Caco-2 (cell line): Measurements from ENCODE around the gene CAMK2D. TPM values are rescaled to one million over a fixed set of nuclear protein-coding genes. Genes with fewer than 3 reads are reported as not detected.

Experiments used
- BruUV-seq: library from RNA; stranded (reverse); fragments of 400-500 nt; replicated peaks from 2 replicates; lab custom pipeline; 2021; lab: Mats Ljungman, UMichigan
- CTCF ChIA-PET: fragments of 300-600 bp; sonication (Branson Sonifier 250); formaldehyde crosslinking; loops from one replicate; lab custom pipeline; 2022; ENCODE audit warnings: antibody characterized with exemption; lab: Charles Lee
- POLR2A ChIA-PET: fragments of 300-600 bp; sonication (Branson Sonifier 250); formaldehyde crosslinking; loops from one replicate; lab custom pipeline; 2022; ENCODE audit warnings: antibody characterized with exemption; lab: Charles Lee
- DNase-seq, 2 experiments: peaks; one replicate each; pipeline versions ENCODE4 v3.0.0 to v3.0.0-alpha.2; 2020 to 2022
- H3K27me3 ChIP-seq: replicated peaks from 2 replicates; pipeline ENCODE4 v1.6.0; 2011; ENCODE audit warnings: low read length; ENCODE audit not compliant: control insufficient read depth, insufficient read depth
- H3K36me3 ChIP-seq: 2 replicates; pipeline ENCODE4 v1.5.1; 2011; ENCODE audit warnings: low read length; ENCODE audit not compliant: control insufficient read depth, insufficient read depth
- H3K4me1 ChIP-seq: fragments of 250-450 bp; sonication (Bioruptor Pico); 2 replicates; pipeline ENCODE4 v1.5.1; 2020; ENCODE audit warnings: mild to moderate bottlenecking
- H3K4me3 ChIP-seq: 2 replicates; pipeline ENCODE4 v1.5.1; 2011; ENCODE audit warnings: low read depth, mild to moderate bottlenecking, control low read depth, low read length
- H3K9me3 ChIP-seq: fragments of 250-450 bp; sonication (Bioruptor Pico); 2 replicates; pipeline ENCODE4 v1.5.1; 2020; ENCODE audit warnings: mild to moderate bottlenecking, moderate library complexity
- H3K27ac Mint-ChIP-seq: one replicate; pipeline ENCODE4 v1.8.0; 2022; ENCODE audit warnings: mixed read lengths; ENCODE audit not compliant: unreplicated experiment
- H3K27me3 Mint-ChIP-seq: one replicate; pipeline ENCODE4 v1.8.0; 2022; ENCODE audit warnings: mixed read lengths; ENCODE audit not compliant: insufficient read depth, unreplicated experiment
- H3K36me3 Mint-ChIP-seq: one replicate; pipeline ENCODE4 v1.8.0; 2022; ENCODE audit warnings: mild to moderate bottlenecking, mixed read lengths; ENCODE audit not compliant: insufficient read depth, unreplicated experiment
- H3K4me1 Mint-ChIP-seq: one replicate; pipeline ENCODE4 v1.8.0; 2022; ENCODE audit warnings: low read depth, mixed read lengths; ENCODE audit not compliant: unreplicated experiment
- H3K4me3 Mint-ChIP-seq: one replicate; pipeline ENCODE4 v1.8.0; 2022; ENCODE audit warnings: mild to moderate bottlenecking, moderate library complexity, mixed read lengths; ENCODE audit not compliant: unreplicated experiment
- H3K9me3 Mint-ChIP-seq: one replicate; pipeline ENCODE4 v1.8.0; 2022; ENCODE audit warnings: mixed read lengths; ENCODE audit not compliant: unreplicated experiment
- intact Hi-C: fragments of 100-400 bp; cut with micrococcal nuclease; formaldehyde crosslinking; loops from one replicate; pipeline ENCODE4 v1.10.0; 2022; ENCODE audit not compliant: unreplicated experiment
- total RNA-seq: library from RNA; stranded (reverse); gene quantifications from 2 replicates; pipeline ENCODE4 v1.2.3, GENCODE V29; 2022
- TF ChIP-seq, protein P1 (sequence below), 2 experiments: fragments of 200-600 bp in 1 of 2; IDR thresholded peaks; 1 replicate in 1 of 2; 2 replicates in 1 of 2; pipeline versions ENCODE4 v1.5.1 to v1.8.0; 2011 to 2022; ENCODE audit warnings: antibody characterized with exemption in 1 of 2, control low read depth in 1 of 2, inconsistent platforms in 1 of 2, low read depth in 1 of 2, low read length in 1 of 2, mild to moderate bottlenecking in 1 of 2, moderate library complexity in 1 of 2; ENCODE audit not compliant: insufficient read depth in 1 of 2, severe bottlenecking in 1 of 2, unreplicated experiment in 1 of 2

The CAMK2D gene
- total RNA-seq, 1 experiment from 2014 or later: 65.6 TPM

DNA sequence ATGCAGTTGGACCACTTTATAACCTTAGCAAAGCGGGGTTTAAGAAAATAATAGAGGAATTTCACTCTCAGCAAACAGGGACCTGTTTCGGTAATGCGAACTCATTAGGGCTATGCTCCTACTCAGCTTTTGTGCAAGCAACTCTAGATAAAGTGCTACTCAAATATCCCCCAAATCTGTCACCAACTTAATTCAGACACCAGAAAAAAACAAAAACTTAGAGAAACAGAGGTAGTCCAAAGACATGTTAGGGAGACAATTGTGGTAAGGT, 123.0 kb downstream of the CAMK2D start:
- H3K9me3 Mint-ChIP-seq: no peaks in the 10 kb centered on the region
- intact Hi-C loops: no loop called here
- POLR2A ChIA-PET: interaction anchor here (0.7 kb wide), 1 partner anchor 45 kb away, joined by 6 read pairs; no protein-coding TSS in a partner anchor
- Histone ChIP-seq H3K27me3 (no peaks in the 10 kb centered on the region), H3K4me1 (peaks cover 49% of the 10 kb centered on the region), H3K36me3 (no peaks in the 10 kb centered on the region), H3K4me3 (no peak overlapping the region), H3K9me3 (no peaks in the 10 kb centered on the region)
- no peaks in the 10 kb centered on the region for H3K27me3 Mint-ChIP-seq
- H3K4me1 Mint-ChIP-seq: peaks cover 57% of the 10 kb centered on the region
- H3K36me3 Mint-ChIP-seq: peaks cover 5% of the 10 kb centered on the region
- TF ChIP-seq, protein P1, sequence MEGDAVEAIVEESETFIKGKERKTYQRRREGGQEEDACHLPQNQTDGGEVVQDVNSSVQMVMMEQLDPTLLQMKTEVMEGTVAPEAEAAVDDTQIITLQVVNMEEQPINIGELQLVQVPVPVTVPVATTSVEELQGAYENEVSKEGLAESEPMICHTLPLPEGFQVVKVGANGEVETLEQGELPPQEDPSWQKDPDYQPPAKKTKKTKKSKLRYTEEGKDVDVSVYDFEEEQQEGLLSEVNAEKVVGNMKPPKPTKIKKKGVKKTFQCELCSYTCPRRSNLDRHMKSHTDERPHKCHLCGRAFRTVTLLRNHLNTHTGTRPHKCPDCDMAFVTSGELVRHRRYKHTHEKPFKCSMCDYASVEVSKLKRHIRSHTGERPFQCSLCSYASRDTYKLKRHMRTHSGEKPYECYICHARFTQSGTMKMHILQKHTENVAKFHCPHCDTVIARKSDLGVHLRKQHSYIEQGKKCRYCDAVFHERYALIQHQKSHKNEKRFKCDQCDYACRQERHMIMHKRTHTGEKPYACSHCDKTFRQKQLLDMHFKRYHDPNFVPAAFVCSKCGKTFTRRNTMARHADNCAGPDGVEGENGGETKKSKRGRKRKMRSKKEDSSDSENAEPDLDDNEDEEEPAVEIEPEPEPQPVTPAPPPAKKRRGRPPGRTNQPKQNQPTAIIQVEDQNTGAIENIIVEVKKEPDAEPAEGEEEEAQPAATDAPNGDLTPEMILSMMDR (IDR thresholded peaks at IDR 0.05; ENCODE audit: insufficient read depth in 1 of 2, low read depth in 1 of 2, low read length in 1 of 2, severe bottlenecking in 1 of 2, unreplicated experiment in 1 of 2): no peak
- H3K27ac Mint-ChIP-seq: no peak overlapping the region
- no TSS peak for BruUV-seq
- CTCF ChIA-PET: no interaction called here
- H3K4me3 Mint-ChIP-seq: no peak overlapping the region
- DNase-seq: no peak

DNA sequence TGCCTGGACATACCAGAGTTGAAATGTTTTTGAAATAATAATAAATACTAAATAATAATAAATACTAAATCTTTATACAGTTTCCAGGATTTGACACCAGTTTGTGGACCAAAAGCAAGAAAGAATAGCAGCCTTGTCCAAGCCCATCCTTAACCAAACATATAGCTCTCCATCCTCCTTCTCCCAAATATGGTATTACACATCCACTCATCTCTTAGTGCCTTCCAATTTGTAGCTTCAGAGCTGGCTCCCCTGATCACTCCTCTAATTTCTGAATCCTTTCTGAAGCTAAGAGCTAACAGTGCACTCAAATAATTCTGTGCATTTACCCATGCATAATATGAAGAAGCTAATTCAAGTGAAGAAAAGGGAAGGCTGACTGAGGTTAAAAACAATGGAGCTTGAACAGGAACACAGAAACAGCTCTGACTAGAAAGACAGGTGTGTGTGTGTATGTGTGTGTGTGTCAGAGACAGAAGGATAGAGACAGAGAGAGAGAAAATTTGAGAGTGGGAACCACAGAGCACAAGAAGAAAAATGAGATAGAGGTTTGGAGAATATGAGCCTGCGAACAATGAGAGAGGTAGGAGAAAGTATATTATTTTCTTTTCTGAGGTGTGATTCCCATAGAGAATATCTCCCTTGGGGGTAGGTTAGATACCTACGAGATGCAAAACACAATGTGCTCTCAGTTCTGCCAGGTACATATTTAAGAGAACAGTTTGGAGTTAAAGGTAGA, 123.5 kb downstream of the CAMK2D start:
- H3K9me3 ChIP-seq: no peaks in the 10 kb centered on the region
- no TSS peak for BruUV-seq
- no peak overlapping the region for H3K4me3 ChIP-seq
- Mint-ChIP-seq H3K27ac (no peak overlapping the region), H3K27me3 (no peaks in the 10 kb centered on the region), H3K4me1 (peaks cover 53% of the 10 kb centered on the region), H3K9me3 (no peaks in the 10 kb centered on the region), H3K36me3 (peaks cover 5% of the 10 kb centered on the region), H3K4me3 (no peak overlapping the region)
- H3K36me3 ChIP-seq: no peaks in the 10 kb centered on the region
- DNase-seq: no peak
- CTCF ChIA-PET: no interaction called here
- POLR2A ChIA-PET: interaction anchor here (0.7 kb wide), 1 partner anchor 46 kb away, joined by 6 read pairs; no protein-coding TSS in a partner anchor
- TF ChIP-seq, protein P1 (IDR thresholded peaks at IDR 0.05; ENCODE audit: insufficient read depth in 1 of 2, low read depth in 1 of 2, low read length in 1 of 2, severe bottlenecking in 1 of 2, unreplicated experiment in 1 of 2): no peak
- H3K27me3 ChIP-seq: no peaks in the 10 kb centered on the region
- intact Hi-C loops: no loop called here
- peaks cover 44% of the 10 kb centered on the region for H3K4me1 ChIP-seq

DNA sequence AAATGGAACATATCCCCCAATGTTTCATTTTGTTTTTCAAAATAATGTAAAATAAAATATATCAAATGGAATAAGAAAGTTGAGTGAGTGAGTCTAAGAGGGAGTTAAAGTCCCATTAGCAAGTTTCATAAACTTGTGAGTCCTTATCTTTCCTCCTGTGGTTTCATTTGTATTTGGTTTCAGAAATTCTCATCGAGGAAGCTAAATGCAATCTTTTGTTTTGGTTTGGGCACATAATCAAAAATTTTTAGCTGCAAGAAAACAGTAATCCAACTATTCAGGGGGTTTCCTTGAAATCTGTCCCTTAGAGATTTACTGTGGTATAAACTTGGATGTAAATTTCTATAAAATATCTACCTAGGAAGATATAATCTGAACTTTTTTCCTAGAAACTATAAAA, 124.2 kb downstream of the CAMK2D start:
- Histone ChIP-seq H3K27me3 (no peaks in the 10 kb centered on the region), H3K36me3 (no peaks in the 10 kb centered on the region), H3K9me3 (no peaks in the 10 kb centered on the region), H3K4me1 (peaks cover 37% of the 10 kb centered on the region), H3K4me3 (no peak overlapping the region)
- DNase-seq: no peak
- Mint-ChIP-seq H3K4me1 (peaks cover 51% of the 10 kb centered on the region), H3K27me3 (no peaks in the 10 kb centered on the region), H3K27ac (no peak overlapping the region), H3K4me3 (no peak overlapping the region), H3K9me3 (no peaks in the 10 kb centered on the region), H3K36me3 (peaks cover 5% of the 10 kb centered on the region)
- ChIA-PET CTCF (no interaction called here), POLR2A (no interaction called here)
- BruUV-seq: no TSS peak
- intact Hi-C loops: no loop called here
- TF ChIP-seq, protein P1 (IDR thresholded peaks at IDR 0.05; ENCODE audit: insufficient read depth in 1 of 2, low read depth in 1 of 2, low read length in 1 of 2, severe bottlenecking in 1 of 2, unreplicated experiment in 1 of 2): no peak
